ENCODE data around the gene KIAA1217.

The KIAA1217 gene, protein sequence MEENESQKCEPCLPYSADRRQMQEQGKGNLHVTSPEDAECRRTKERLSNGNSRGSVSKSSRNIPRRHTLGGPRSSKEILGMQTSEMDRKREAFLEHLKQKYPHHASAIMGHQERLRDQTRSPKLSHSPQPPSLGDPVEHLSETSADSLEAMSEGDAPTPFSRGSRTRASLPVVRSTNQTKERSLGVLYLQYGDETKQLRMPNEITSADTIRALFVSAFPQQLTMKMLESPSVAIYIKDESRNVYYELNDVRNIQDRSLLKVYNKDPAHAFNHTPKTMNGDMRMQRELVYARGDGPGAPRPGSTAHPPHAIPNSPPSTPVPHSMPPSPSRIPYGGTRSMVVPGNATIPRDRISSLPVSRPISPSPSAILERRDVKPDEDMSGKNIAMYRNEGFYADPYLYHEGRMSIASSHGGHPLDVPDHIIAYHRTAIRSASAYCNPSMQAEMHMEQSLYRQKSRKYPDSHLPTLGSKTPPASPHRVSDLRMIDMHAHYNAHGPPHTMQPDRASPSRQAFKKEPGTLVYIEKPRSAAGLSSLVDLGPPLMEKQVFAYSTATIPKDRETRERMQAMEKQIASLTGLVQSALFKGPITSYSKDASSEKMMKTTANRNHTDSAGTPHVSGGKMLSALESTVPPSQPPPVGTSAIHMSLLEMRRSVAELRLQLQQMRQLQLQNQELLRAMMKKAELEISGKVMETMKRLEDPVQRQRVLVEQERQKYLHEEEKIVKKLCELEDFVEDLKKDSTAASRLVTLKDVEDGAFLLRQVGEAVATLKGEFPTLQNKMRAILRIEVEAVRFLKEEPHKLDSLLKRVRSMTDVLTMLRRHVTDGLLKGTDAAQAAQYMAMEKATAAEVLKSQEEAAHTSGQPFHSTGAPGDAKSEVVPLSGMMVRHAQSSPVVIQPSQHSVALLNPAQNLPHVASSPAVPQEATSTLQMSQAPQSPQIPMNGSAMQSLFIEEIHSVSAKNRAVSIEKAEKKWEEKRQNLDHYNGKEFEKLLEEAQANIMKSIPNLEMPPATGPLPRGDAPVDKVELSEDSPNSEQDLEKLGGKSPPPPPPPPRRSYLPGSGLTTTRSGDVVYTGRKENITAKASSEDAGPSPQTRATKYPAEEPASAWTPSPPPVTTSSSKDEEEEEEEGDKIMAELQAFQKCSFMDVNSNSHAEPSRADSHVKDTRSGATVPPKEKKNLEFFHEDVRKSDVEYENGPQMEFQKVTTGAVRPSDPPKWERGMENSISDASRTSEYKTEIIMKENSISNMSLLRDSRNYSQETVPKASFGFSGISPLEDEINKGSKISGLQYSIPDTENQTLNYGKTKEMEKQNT (N-terminal part only)

DNA sequence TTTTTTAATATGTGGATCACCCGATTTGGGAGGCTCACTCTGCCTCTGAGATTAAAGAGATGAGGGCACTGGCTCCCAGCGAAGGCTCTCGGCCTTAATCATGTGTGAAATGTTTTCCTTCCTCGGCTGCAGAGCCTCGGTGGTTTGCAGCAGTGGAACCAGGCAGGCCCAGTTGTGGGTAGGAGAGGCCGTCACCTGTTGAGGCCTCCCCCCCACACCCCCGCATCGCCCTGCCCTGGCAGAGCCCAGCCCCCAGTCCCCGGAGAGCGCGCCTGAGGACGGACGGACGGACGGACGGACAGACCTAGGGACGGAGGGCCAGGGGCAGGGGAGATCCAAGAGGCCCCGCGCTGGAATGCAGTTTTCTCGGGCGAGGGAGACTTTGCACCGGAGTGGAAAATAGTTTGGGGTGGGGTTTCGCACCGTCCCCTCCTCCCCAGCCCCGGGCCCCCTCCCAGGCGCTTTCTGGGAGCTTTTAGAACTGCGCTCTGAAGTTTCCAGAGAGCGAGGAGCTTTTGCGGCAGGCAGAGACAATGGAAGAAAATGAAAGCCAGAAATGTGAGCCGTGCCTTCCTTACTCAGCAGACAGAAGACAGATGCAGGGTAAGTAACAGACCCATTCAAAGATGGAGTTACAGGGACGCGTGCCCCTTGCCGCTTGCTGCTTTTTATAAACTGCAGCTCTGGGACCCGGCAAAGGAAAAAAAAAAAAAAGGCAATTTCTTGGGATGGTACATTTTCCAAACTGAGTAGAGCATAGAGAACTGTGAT, at the start of gene KIAA1217:
KIAA1217 (plus strand) TSS at position 478 of the 771 bp plus-strand sequence; CDS start at position 534, 56 bp downstream.
- no peak for DNase-seq (ENCODE audit: low read depth, low spot score)

DNA sequence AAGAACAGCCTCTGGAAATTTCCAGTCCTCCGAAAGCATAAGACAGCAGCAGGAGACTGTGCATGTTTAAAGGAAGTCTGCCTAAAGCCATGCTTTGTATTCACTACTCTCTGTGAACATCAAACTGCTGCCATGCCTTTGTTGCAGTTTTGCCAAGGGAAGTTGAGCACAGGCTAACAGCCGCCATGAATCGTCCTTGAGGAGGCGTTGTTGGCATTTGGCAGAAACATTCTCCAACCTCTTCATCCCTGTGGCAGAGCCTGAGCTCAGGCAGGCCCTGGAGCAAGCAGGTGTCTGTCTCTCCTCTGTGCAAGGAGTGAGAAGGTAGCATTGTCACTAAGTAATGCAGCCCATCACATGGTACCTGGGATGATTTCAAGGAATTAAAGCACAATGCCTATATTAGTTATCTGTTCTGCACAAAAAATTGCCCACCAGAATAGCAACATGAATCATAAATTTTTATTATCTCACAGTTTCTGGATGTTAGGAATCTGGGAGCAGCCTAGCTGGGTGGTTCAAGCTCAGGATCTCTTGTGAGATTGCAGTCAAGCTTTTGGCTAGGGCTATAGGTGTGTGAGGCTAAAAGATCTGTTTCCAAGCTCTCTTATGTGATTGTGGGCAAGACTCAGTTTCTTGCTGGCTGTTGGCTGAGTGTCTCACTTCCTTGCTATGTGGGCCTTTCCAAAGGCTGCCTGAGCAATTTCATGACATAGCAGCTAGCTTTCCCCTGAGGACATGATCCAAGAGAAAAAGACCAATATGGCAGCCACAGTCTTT, 46.5 kb upstream of the KIAA1217 start:
- DNase-seq (ENCODE audit: low read depth, low spot score), result no peak

DNA sequence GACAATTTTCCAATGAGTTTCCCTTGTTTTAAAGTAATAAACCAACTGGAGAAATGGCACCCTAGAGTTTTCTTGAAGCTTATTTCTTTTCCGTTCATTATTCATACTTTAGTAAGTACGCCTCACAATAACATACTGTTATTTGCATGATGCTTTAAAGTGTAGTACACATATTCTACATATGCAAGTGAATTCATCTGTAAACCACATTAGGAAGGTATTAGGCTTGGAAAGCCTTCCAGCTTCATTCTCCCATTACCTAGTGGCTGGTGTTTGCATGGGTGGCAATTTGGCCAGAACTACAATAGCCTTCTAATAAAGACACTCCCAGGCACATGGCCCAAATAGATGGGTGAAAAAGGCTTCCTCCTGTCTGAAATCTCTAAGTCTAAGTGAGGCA, 45.5 kb upstream of the KIAA1217 start:
- DNase-seq (ENCODE audit: low read depth, low spot score), result no peak

DNA sequence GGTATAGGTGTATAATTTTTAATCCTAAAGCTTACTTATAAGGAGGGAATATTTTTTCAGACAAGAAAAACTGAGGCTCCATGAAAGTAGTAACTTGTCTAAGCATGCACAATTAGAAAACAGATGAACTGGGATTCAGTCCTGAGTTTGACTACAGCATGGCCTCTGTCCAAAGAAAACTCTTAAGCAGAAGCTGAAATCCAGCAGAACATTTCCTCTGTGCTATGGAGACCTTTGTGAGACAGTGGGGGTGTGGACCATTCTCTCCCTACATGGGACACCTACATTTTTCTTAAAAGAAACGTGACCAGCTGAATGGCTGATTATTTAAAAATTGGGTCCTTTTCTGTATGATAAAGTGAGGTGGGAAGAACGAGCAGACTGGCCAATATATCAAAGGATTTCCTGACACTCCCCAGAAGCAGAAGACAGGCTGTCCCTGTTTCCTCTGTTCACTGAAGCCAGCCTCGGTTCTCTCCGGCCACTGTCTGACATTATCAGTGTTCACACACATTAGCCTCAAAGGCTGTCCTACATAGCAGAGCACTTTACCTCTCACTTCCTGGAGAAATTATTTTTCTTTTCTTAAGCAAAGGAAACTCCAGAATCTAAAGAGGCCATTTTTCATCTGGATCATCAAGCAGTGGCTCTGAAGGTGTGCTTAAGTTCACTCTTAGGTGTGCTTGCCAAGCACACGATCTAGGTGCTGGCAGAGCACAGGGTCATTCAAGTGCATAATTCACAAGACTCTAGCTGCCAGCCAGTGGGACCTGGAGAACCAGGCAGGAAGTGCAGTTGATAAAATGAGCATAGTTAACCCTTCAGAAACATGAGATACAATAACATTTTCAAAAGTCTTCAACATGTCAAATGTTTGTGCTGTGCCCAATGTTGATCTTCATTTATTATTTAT, 40.4 kb upstream of the KIAA1217 start:
- DNase-seq (ENCODE audit: low read depth, low spot score), result no peak

DNA sequence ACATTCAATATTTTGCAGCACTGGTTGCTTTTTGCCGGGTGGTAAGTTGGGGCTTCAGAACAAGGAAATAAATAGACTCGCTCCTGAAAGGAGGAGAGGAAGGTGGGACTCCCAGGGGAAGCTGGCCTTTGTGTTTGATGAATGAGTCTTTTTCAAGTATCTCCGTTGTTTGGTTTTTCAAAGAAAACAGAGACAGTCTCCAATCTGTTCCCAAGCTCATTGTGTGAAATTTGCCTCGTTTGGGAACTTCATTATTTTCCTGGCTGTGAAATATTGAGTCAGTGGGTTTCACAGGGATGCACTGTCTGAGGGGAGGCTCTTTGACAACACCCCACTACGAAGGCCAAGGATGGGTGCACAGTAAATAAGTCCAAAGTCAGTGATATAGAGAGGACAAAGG, 38.7 kb upstream of the KIAA1217 start:
- DNase-seq (ENCODE audit: low read depth, low spot score), result no peak

DNA sequence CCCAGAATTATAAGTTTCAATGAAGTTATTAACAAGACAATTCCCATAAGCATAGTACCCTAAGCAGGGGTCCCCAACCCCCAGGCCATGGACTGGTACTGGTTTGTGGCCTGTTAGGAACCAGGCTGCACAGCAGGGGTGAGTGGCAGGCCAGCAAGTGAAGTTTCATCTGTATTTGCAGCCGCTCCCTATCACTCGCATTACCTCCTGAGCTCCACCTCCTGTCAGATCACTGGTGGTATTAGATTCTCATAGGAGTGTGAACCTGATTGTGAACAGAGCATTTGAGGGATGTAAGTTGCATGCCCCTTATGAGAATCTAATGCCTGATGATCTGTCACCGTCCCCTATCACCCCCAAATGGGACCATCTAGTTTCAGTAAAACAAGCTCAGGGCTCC, 36.0 kb upstream of the KIAA1217 start:
- DNase-seq (ENCODE audit: low read depth, low spot score), result no peak

DNA sequence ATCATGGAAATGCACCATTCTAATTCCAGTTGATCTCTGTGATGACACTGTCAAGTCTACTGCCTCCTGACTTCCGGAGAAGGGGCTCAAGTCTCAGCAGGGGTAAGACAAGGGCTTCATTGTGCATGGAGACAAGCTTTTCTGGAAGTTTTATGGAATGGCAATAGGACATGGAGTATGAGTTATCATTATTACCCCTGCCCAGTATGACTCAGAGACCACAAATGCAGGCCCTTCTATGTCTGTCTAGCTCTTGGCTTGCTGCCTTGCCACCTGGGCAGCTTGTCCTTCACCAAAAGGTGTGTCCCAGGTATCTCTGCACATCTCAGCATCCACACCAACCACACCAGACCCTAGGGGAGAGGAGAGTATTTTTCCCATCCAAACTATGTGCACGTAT, 34.9 kb upstream of the KIAA1217 start:
- no peak for DNase-seq (ENCODE audit: low read depth, low spot score)

DNA sequence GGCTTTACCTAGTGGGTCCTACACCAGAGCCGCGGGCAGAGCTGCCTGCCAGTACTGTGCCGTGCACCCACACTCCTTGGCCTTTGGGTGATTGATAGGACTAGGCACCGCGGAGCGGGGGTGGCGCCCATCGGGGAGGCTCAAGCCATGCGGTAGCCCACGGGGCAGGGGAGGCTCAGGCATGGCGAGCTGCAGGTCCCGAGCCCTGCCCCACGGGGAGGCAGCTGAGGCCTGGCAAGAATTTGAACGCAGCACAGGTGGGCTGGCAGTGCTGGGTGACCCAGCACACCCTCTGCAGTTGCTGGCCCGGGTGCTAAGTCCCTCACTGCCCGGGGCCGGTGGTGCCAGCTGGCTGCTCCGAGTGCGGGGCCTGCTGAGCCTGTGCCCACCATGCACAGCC, 32.3 kb upstream of the KIAA1217 start:
- no peak for DNase-seq (ENCODE audit: low read depth, low spot score)

DNA sequence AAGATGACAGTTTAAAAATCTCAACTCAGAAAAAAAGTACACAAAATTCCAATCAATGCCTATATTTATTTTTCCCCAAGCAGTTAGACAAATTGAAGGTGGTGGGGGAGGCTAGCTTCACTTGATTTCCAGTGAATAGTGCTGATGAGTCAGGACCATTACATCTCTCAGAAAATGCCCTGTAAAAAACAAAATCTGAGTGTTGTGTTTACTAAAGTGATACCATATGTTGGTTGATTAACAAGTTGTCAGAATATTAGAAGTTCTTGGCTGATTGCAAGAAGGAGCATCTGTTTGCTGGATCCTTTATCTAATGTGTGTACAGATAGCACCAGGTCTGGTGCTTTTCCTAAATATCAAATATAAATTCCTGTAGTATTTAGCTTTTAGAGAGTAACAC, 31.3 kb upstream of the KIAA1217 start:
- DNase-seq (ENCODE audit: low read depth, low spot score), result no peak

DNA sequence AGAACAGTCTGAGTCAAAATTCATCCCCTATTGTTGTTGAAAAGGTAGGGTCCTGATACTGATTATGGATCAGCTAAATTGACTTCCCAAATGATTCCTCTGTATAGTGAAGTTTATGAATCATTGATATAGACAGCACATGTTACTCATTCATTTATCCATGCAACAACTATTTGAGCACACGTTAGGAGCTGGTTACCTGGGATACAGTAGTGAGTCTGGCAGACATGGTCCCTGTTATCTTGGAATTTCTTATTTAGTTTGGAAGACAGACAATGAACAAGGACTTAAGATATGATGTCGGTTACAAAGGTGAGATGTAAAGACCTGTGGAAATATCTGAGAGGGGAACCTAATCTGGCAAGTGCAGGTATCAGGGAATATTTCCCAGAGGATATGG, 28.0 kb upstream of the KIAA1217 start:
- DNase-seq (ENCODE audit: low read depth, low spot score), result no peak

DNA sequence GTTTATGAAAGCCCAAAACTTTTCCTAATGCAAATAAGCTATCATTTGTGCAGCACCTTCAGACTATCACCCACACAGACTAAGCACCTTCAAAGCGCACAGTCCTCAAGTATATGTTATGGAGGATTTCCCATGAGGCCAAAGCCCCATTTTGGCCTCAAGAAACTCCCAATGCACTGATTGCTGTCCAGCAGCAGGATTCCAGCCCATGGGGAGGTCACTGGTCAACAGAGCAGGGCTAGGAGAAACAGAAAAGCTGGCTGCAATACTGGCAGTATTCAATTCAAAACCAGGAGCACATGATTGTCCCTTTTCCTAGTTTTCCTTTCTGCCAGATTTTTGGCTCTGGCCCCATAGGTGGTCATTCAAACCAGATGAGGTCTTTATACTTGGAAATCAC, 24.5 kb upstream of the KIAA1217 start:
- DNase-seq (ENCODE audit: low read depth, low spot score), result no peak

DNA sequence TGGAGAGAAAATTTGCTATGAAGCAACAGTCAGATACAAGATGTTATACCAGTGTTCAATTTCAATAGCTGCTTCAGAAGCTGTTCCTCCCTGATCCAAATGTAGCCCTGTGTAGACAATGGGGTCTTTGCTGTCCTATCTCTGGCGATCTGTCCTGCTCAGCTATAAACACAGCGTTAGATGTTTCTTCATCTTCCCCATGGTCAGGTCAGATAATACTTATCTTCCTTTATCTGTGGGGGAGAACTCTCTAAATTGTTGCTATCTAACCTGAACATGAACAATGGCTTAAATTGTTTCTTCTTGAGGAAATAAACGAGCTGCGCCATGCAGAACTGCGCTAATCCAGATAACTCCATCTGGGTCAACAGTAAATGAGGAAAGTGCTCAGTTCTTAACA, 15.6 kb upstream of the KIAA1217 start:
- DNase-seq (ENCODE audit: low read depth, low spot score), result no peak

DNA sequence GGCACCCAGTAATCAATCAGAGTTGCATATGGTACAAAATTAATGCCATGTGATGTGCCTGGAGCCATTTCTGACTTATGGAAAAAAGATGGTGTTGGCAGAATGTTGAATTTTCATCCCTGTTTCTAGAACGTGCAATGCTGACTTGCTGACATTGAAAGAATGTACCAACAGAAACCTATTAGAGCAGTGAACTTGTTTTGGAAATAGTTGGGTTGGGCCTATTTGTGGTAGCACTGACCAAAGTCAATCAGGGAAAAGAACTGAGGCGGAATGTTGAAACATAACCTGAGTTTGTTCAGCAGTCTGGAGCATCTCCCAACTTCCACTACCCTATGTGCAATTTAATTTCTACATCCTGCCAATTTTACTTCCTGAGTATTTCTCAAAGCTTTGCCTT, 11.7 kb upstream of the KIAA1217 start:
- DNase-seq (ENCODE audit: low read depth, low spot score), result no peak

DNA sequence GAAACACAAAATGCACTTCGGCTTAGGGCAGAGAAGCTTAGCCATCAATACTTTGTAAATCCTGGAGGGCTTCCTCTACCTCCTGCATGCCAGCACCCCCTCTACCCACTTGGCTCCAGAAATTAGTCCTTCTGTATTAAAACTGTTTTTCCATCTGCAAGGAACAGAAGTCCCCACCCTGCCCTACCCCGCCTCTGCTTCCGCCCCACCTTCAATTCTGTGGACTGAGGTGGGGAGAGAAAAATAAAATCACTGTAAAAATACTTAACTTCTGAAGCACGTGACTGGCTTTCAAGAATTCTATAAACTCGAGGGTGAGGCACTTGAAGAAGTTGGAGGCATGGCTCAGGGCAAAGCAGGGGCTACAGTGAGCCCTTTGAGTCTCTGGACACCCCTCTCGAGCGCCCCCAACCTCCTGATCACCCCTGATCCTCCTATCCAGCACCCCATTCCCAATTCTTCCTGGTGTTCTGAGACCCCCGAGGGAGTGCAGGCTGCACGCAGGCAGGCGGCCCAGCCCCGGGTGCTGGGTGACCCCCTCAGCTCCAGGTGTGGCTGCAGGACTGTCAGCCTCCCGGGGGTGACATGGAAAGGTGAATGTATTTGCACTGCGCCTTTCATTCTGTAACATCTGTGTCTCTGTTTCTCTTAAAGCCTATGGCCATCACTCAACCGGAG, 7.3 kb upstream of the KIAA1217 start:
- DNase-seq (ENCODE audit: low read depth, low spot score), result no peak

DNA sequence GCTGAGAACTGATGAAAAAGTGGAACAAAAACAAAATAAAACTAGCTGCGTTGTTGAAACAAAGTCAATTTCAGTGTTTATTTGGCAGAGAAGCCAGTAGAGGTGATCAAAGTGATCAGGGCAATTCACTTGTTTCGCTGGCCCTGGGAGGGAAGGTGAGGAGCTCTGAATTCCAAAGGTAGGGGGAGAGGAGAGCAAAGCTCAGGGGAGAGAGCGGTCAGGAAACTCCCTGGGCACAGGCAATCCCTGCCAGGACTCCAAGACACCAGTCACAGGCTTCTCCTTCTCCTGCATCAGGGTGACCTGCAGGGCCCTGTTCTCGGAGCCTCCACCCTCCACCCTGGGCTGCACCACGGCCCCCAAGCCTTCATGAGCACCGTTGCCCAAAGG, 6.8 kb upstream of the KIAA1217 start:
- DNase-seq (ENCODE audit: low read depth, low spot score), result no peak

DNA sequence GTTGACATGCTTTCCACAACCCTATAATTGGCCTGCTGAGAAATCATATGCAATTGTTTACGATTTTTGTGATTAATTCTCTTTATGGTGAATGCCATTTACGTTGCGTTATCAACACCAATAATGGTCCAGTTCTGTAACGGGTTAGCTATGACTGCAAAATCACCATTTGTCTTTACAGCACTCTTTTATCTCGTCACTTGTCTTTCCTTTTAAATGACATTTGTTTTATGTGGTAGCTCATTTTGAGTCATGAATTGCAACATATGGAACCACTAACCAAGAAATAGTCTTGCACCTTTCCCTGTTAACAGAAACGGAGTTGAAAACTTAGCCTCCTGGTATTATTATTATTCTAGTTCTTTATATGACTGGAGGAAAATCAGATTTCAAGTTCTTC, 3.1 kb upstream of the KIAA1217 start:
- DNase-seq (ENCODE audit: low read depth, low spot score), result no peak

DNA sequence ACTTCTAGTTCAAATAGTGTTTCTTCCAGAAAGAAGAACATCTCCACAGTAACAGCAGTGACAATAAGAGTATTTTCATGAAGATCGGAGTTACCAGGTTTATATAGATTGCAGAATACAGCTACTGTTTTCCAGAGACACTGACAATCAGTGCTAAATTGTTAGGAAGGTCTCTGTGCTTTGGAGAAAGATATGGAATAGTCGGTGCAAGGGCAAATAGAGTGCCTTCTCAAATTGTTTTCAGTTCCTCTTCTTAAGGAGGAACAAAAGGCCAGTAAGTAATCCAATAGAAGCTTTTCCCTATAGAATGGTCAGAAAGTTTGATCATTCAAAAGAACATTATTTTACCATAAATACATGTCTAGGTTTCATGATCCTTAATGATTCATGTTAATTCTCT, 2.6 kb upstream of the KIAA1217 start:
- no peak for DNase-seq (ENCODE audit: low read depth, low spot score)

DNA sequence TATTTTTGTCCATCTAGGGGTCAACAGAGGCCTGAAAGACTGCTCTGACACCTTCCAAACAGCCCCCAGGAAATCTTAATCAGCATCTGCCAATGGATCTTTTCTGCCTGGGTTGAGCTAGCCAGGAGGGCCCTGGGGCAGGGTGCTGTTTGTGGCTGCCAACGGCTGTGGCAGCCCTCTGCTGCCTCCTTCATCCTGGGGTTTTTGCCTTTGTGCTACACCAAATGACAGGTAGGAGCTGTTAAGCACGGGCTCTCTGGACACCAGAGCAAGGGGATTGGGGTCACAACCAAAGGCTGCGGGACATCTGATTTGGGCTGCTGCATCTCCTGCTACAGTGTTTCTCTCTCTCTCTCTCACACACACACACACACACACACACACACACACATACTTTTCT, 2.0 kb upstream of the KIAA1217 start:
- no peak for DNase-seq (ENCODE audit: low read depth, low spot score)

DNA sequence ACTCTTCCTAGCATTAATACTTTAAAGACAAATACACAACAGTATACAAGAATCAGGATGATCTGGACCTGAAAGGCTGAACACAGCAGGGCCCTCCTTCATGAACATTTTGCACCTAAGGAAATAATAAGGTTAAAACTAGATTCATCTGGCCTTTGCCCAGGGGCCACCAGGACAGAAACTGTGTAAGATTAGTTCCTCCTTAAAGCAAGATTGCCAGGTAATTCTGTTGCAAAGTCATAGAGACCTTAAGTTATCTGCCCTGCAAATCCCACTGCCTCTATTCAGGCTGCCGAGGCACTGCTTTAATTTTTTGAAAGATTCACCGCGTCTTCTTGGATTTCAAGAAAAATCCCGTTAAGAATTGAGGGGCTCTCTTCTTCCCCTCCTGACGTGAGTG, 1.6 kb upstream of the KIAA1217 start:
- no peak for DNase-seq (ENCODE audit: low read depth, low spot score)

Data from iPS DF 19.7 (cell line).